Panc1 (cell line): ENCODE data around the gene NTM. TPM values are rescaled to one million over a fixed set of nuclear protein-coding genes. Genes with fewer than 3 reads are reported as not detected.

Experiments used
- ATAC-seq: fragments of 200-7000 bp; cut with Tn5 transposase; 2 replicates; pipeline ENCODE4 v1.9.1; 2020; ENCODE audit warnings: mild to moderate bottlenecking, moderate library complexity
- BruUV-seq: library from RNA; stranded (reverse); fragments of 400-500 nt; replicated peaks from 2 replicates; lab custom pipeline; 2021; lab: Mats Ljungman, UMichigan
- CTCF ChIA-PET: fragments of 300-600 bp; sonication (Branson Sonifier 250); formaldehyde crosslinking; loops from one replicate; lab custom pipeline; 2022; ENCODE audit warnings: antibody characterized with exemption; lab: Charles Lee
- POLR2A ChIA-PET: fragments of 300-600 bp; sonication (Branson Sonifier 250); formaldehyde crosslinking; loops from one replicate; lab custom pipeline; 2022; ENCODE audit warnings: antibody characterized with exemption; lab: Charles Lee
- DNase-seq: peaks from one replicate; pipeline ENCODE4 v3.0.0-alpha.2; 2010; ENCODE audit warnings: low read depth, low spot score
- H3K27ac ChIP-seq: 2 replicates; pipeline ENCODE4 v1.5.1; 2011; ENCODE audit warnings: mild to moderate bottlenecking, low read length, inconsistent platforms
- H3K27me3 ChIP-seq: fragments of 200-500 bp; sonication (Bioruptor generic); 2 replicates; pipeline ENCODE4 v1.6.0; 2014; ENCODE audit warnings: low read length, inconsistent platforms; ENCODE audit not compliant: control insufficient read depth, insufficient read depth
- H3K36me3 ChIP-seq: fragments of 200-500 bp; sonication (Bioruptor generic); 2 replicates; pipeline ENCODE4 v1.5.1; 2014; ENCODE audit warnings: inconsistent platforms, mild to moderate bottlenecking, low read length, moderate library complexity; ENCODE audit not compliant: control insufficient read depth, insufficient read depth
- H3K4me1 ChIP-seq: 2 replicates; pipeline ENCODE4 v1.5.1; 2011; ENCODE audit warnings: inconsistent platforms, mild to moderate bottlenecking, low read length, moderate library complexity; ENCODE audit not compliant: control insufficient read depth, insufficient read depth
- H3K4me3 ChIP-seq, 2 experiments: 2 replicates each; pipeline ENCODE4 v1.5.1; 2011 to 2012; ENCODE audit warnings: low read depth in 2 of 2, low read length in 2 of 2, mild to moderate bottlenecking in 2 of 2, inconsistent platforms in 1 of 2, moderate library complexity in 1 of 2
- H3K9me3 ChIP-seq: fragments of 200-500 bp; sonication (Bioruptor generic); 2 replicates; pipeline ENCODE4 v1.5.1; 2014; ENCODE audit warnings: low read depth, mild to moderate bottlenecking, inconsistent platforms, low read length, moderate library complexity; ENCODE audit not compliant: control insufficient read depth, insufficient read depth
- CTCF ChIP-seq: fragments of 450-650 bp; IDR thresholded peaks from 2 replicates; pipeline ENCODE4 v1.5.1; 2017; ENCODE audit warnings: mild to moderate bottlenecking
- POLR2AphosphoS5 ChIP-seq: IDR thresholded peaks from 2 replicates; pipeline ENCODE4 v1.6.1; 2012; ENCODE audit warnings: mild to moderate bottlenecking, low read depth, low read length, moderate library complexity
- SIN3A ChIP-seq: IDR thresholded peaks from 2 replicates; pipeline ENCODE4 v1.6.1; 2012; ENCODE audit warnings: low read depth, mild to moderate bottlenecking, low read length, moderate library complexity, borderline replicate concordance; ENCODE audit not compliant: insufficient read depth
- TCF7L2 ChIP-seq: IDR thresholded peaks from 2 replicates; pipeline ENCODE4 v1.6.1; 2011; ENCODE audit warnings: mild to moderate bottlenecking, low read depth, low read length, inconsistent platforms
- in situ Hi-C: cut with HindIII; loops from 2 replicates; pipeline ENCODE4 v1.10.0; 2016; ENCODE audit warnings: low sequenced_read_pairs, low pct_unique_long_range_greater_than_20kb
- intact Hi-C: fragments of 100-400 bp; cut with micrococcal nuclease; formaldehyde crosslinking; loops from one replicate; pipeline ENCODE4 v1.10.0; 2022; ENCODE audit not compliant: unreplicated experiment
- total RNA-seq: library from RNA; stranded (reverse); gene quantifications from one replicate; pipeline ENCODE4 v1.2.1, GENCODE V29; 2021; ENCODE audit not compliant: unreplicated experiment
- TF ChIP-seq, protein P1 (sequence below), 2 experiments: IDR thresholded peaks; 2 replicates each; pipeline ENCODE4 v1.6.1; 2011 to 2012; ENCODE audit warnings: low read depth in 2 of 2, control low read depth in 1 of 2, low read length in 1 of 2, mild to moderate bottlenecking in 1 of 2, moderate library complexity in 1 of 2; ENCODE audit not compliant: insufficient read depth in 1 of 2

Gene NTM
- total RNA-seq, 1 experiment from 2014 or later = 0.10 TPM

DNA sequence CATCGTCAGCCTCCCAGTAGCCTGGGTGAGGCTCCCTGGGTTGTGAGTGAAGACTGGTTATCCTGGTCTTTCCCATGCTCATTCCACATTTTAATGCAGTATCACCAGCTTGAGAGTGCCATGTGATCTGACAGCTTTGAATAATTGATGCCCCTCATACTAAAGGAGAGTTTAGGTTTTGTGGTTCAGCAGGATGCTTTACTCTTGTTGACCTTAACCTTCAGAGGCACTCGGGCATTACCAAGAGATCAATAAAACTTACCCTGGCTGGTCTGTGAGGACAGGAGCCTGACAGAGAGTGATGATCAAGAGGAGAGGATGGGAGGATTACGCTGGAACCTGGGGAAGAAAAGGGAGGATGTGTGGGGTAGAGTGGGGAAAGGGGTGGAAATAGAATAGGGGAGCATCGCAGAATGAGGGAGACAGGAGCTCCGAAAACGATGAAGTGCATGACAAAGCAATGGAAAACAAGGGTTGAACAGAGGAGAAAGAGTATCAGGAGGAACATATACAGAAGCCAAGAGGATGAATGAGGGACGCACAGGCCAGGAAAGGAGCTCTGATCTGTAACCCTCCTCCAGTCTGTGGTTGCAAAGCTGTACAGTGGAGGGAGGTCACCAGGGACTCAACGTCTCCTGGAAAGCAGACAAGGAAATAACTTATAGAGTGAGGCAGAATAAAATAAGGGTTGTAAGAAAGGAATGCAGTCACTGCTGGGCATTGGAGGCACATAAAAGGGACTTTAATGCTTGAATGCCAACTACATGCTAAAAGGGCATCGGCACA lies 594.5 kb downstream of the NTM start:
- H3K36me3 ChIP-seq = no peaks in the 10 kb centered on the region
- ATAC-seq = no peak
- H3K27me3 ChIP-seq = no peaks in the 10 kb centered on the region
- no peak overlapping the region for H3K4me3 ChIP-seq
- POLR2A ChIA-PET = no interaction called here
- no peak for DNase-seq
- no peaks in the 10 kb centered on the region for H3K4me1 ChIP-seq
- intact Hi-C loops = no loop called here
- no peak overlapping the region for H3K27ac ChIP-seq
- CTCF ChIA-PET = no interaction called here
- BruUV-seq = no TSS peak
- TF ChIP-seq SIN3A (no peak), POLR2AphosphoS5 (no peak), CTCF (no peak), TCF7L2 (no peak)
- TF ChIP-seq, protein P1, sequence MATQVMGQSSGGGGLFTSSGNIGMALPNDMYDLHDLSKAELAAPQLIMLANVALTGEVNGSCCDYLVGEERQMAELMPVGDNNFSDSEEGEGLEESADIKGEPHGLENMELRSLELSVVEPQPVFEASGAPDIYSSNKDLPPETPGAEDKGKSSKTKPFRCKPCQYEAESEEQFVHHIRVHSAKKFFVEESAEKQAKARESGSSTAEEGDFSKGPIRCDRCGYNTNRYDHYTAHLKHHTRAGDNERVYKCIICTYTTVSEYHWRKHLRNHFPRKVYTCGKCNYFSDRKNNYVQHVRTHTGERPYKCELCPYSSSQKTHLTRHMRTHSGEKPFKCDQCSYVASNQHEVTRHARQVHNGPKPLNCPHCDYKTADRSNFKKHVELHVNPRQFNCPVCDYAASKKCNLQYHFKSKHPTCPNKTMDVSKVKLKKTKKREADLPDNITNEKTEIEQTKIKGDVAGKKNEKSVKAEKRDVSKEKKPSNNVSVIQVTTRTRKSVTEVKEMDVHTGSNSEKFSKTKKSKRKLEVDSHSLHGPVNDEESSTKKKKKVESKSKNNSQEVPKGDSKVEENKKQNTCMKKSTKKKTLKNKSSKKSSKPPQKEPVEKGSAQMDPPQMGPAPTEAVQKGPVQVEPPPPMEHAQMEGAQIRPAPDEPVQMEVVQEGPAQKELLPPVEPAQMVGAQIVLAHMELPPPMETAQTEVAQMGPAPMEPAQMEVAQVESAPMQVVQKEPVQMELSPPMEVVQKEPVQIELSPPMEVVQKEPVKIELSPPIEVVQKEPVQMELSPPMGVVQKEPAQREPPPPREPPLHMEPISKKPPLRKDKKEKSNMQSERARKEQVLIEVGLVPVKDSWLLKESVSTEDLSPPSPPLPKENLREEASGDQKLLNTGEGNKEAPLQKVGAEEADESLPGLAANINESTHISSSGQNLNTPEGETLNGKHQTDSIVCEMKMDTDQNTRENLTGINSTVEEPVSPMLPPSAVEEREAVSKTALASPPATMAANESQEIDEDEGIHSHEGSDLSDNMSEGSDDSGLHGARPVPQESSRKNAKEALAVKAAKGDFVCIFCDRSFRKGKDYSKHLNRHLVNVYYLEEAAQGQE (IDR thresholded peaks at IDR 0.05; ENCODE audit: insufficient read depth in 1 of 2, low read depth in 2 of 2, low read length in 1 of 2) = no peak
- in situ Hi-C loops = no loop called here
- H3K9me3 ChIP-seq = no peaks in the 10 kb centered on the region

GRCh38 chr11:131965504-131965903 lies 595.1 kb downstream of the NTM start:
- H3K4me3 ChIP-seq = no peak overlapping the region
- H3K27me3 ChIP-seq = no peaks in the 10 kb centered on the region
- DNase-seq = no peak
- H3K27ac ChIP-seq = no peak overlapping the region
- no peaks in the 10 kb centered on the region for H3K4me1 ChIP-seq
- in situ Hi-C loops = no loop called here
- intact Hi-C loops = no loop called here
- H3K36me3 ChIP-seq = no peaks in the 10 kb centered on the region
- no TSS peak for BruUV-seq
- CTCF ChIA-PET = no interaction called here
- no peaks in the 10 kb centered on the region for H3K9me3 ChIP-seq
- TF ChIP-seq CTCF = no peak
- TF ChIP-seq, protein P1 (IDR thresholded peaks at IDR 0.05; ENCODE audit: insufficient read depth in 1 of 2, low read depth in 2 of 2, low read length in 1 of 2) = no peak
- TF ChIP-seq POLR2AphosphoS5 = no peak
- TF ChIP-seq TCF7L2 = no peak
- no peak for TF ChIP-seq SIN3A
- ATAC-seq = no peak
- POLR2A ChIA-PET = no interaction called here
